Thyroid gland (tissue), 4 donors: ENCODE results near the gene ARFGAP3. TPM values are rescaled to one million over a fixed set of nuclear protein-coding genes. Genes with fewer than 3 reads are reported as not detected.
A peak's percentile ranks its signal among the peaks of the same experiment; 100 is the strongest.

ENCODE experiments used
- DNase-seq, 2 donors: peaks; one replicate each; pipeline ENCODE4 v3.0.0-alpha.2; 2019
- H3K27ac ChIP-seq, 3 donors: fragments of 200-600 bp; sonication (generic); 1 replicate in 2 of 3; 2 replicates in 1 of 3; pipeline ENCODE4 v1.5.1; 2016 to 2019; ENCODE audit warnings: mild to moderate bottlenecking in 1 of 3, moderate library complexity in 1 of 3
- H3K27me3 ChIP-seq: fragments of 200-600 bp; sonication (generic); one replicate; pipeline ENCODE4 v1.5.1; 2019
- H3K36me3 ChIP-seq, 2 donors: fragments of 200-600 bp; sonication (generic); one replicate each; pipeline ENCODE4 v1.5.1; 2016 to 2019
- H3K4me1 ChIP-seq, 2 donors: fragments of 200-600 bp; sonication (generic); one replicate each; pipeline ENCODE4 v1.5.1; 2017 to 2019
- H3K4me3 ChIP-seq, 3 donors: fragments of 200-600 bp; sonication (generic); replicated peaks in 1 of 3; 1 replicate in 2 of 3; 2 replicates in 1 of 3; pipeline ENCODE4 v1.5.1; 2016; ENCODE audit warnings: mild to moderate bottlenecking in 1 of 3
- H3K9me3 ChIP-seq: fragments of 200-600 bp; sonication (generic); one replicate; pipeline ENCODE4 v1.5.1; 2017
- CTCF ChIP-seq, 6 experiments: fragments of 200-600 bp in 3 of 6; fragments of 450-650 bp in 3 of 6; sonication (generic) in 3 of 6; IDR thresholded peaks; one replicate each; pipeline ENCODE4 v1.5.1; 2016 to 2019; ENCODE audit warnings: antibody characterized with exemption in 6 of 6, mild to moderate bottlenecking in 2 of 6, inconsistent platforms in 1 of 6, moderate library complexity in 1 of 6
- POLR2A ChIP-seq, 2 donors: fragments of 450-650 bp; IDR thresholded peaks; one replicate each; pipeline ENCODE4 v1.6.1; 2017; ENCODE audit warnings: antibody characterized with exemption in 2 of 2, mild to moderate bottlenecking in 2 of 2, moderate library complexity in 1 of 2
- WGBS, 2 donors: methylation state at CpG; one replicate each; pipeline ENCODE4 v1.1.5; 2017; 5-methylcytosine and 5-hydroxymethylcytosine counted together
- intact Hi-C: fragments of 100-400 bp; cut with DNase I; formaldehyde crosslinking; loops from one replicate; pipeline ENCODE4 v1.15.1; 2023
- total RNA-seq, 4 donors: library from RNA; depleted of rRNA; stranded (reverse); fragments of >200 nt; gene quantifications; one replicate each; pipeline ENCODE4 v1.2.3, GENCODE V29; 2016

ARFGAP3 gene
- total RNA-seq, 4 donors from 2014 or later, result 82.3 to 106 (median 94.2) TPM

DNA sequence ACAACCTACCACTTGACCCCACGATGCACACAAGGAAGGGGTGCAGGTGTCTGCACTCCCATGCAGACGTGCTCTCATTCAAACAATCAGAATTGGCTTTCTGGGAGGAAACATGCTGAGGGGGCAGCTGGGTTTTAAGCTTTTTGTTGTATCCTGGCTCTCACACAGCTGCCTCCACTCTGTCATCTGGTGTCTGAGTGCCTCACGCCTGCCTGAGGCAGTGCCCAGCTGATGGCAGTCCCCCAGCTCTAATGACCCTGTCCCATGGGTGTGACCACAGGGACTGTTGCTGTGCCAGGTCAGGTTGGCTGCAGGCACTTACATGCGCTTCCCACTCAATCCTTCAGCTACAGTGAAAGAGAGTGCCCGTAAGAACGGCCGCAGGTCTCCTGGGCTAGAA, 53.7 kb downstream of the ARFGAP3 start:
- Histone ChIP-seq H3K27me3 (no peaks in the 10 kb centered on the region), H3K4me3 (no peak overlapping the region), H3K36me3 (peaks cover 18 to 33% of the 10 kb centered on the region in 2 donors), H3K9me3 (no peaks in the 10 kb centered on the region), H3K4me1 (peaks cover 35 to 48% of the 10 kb centered on the region in 2 donors), H3K27ac (peak overlapping the region; percentile 91 to 98 (median 93))
- intact Hi-C loops, result no loop called here
- DNase-seq, result peak; percentile 53 to 72
- TF ChIP-seq POLR2A (IDR thresholded peaks at IDR 0.05), result peak in 1 of 2 donors; percentile 29
- TF ChIP-seq CTCF (IDR thresholded peaks at IDR 0.05), result no peak
- 58 to 77% methylated on average over 7 of the region's 7 CpGs for WGBS, 2 donors

GRCh38 chr22:42801252-42802080, 55.6 kb downstream of the ARFGAP3 start:
- peaks cover 27 to 37% of the 10 kb centered on the region in 2 donors for H3K4me1 ChIP-seq
- H3K9me3 ChIP-seq, result no peaks in the 10 kb centered on the region
- TF ChIP-seq CTCF (IDR thresholded peaks at IDR 0.05) (no peak), POLR2A (IDR thresholded peaks at IDR 0.05) (no peak)
- H3K4me3 ChIP-seq, result no peak overlapping the region
- intact Hi-C loops, result no loop called here
- 98% methylated on average over 10 to 11 of the region's 12 CpGs for WGBS, 2 donors
- peaks cover 18 to 38% of the 10 kb centered on the region in 2 donors for H3K36me3 ChIP-seq
- no peak for DNase-seq
- no peaks in the 10 kb centered on the region for H3K27me3 ChIP-seq
- H3K27ac ChIP-seq, result peak overlapping the region in 1 of 3 donors; percentile 28

- peaks cover 18 to 31% of the 10 kb centered on the region in 2 donors for H3K4me1 ChIP-seq
- intact Hi-C loops, result no loop called here
- H3K27ac ChIP-seq, result peak overlapping the region in 1 of 3 donors; percentile 28
- no peaks in the 10 kb centered on the region for H3K27me3 ChIP-seq
- H3K4me3 ChIP-seq, result no peak overlapping the region
- 93 to 94% methylated on average over 8 to 9 of the region's 9 CpGs for WGBS, 2 donors
- DNase-seq, result no peak
- peaks cover 16 to 31% of the 10 kb centered on the region in 2 donors for H3K36me3 ChIP-seq
- no peaks in the 10 kb centered on the region for H3K9me3 ChIP-seq
- no peak for TF ChIP-seq CTCF (IDR thresholded peaks at IDR 0.05)
- TF ChIP-seq POLR2A (IDR thresholded peaks at IDR 0.05), result no peak
Observed at GRCh38 chr22:42800451-42801251, 56.4 kb downstream of the ARFGAP3 start.

GRCh38 chr22:42799461-42800405, 57.3 kb downstream of the ARFGAP3 start:
- intact Hi-C loops, result no loop called here
- H3K4me1 ChIP-seq, result peaks cover 15 to 22% of the 10 kb centered on the region in 2 donors
- DNase-seq, result no peak
- no peak overlapping the region for H3K27ac ChIP-seq
- H3K9me3 ChIP-seq, result no peaks in the 10 kb centered on the region
- H3K27me3 ChIP-seq, result no peaks in the 10 kb centered on the region
- peaks cover 16 to 35% of the 10 kb centered on the region in 2 donors for H3K36me3 ChIP-seq
- no peak for TF ChIP-seq CTCF (IDR thresholded peaks at IDR 0.05)
- TF ChIP-seq POLR2A (IDR thresholded peaks at IDR 0.05), result no peak
- 93 to 95% methylated on average over 8 of the region's 8 CpGs for WGBS, 2 donors
- H3K4me3 ChIP-seq, result no peak overlapping the region
